CD4-positive, alpha-beta memory T cell (primary cell): ENCODE data around the gene SPATA6. TPM values are rescaled to one million over a fixed set of nuclear protein-coding genes. Genes with fewer than 3 reads are reported as not detected.

Source experiments
- CTCF ChIA-PET: fragments of 350-600 bp; sonication (Branson Sonifier 250); formaldehyde crosslinking; loops from one replicate; lab custom pipeline; 2021; ENCODE audit warnings: inconsistent platforms; ENCODE audit not compliant: partially characterized antibody; lab: Charles Lee
- POLR2A ChIA-PET: fragments of 350-600 bp; sonication (Branson Sonifier 250); formaldehyde crosslinking; loops from one replicate; lab custom pipeline; 2021; ENCODE audit not compliant: partially characterized antibody; lab: Charles Lee
- DNase-seq, 5 donors: peaks; one replicate each; pipeline versions ENCODE4 v3.0.0 to v3.0.0-alpha.2; 2020 to 2022; ENCODE audit warnings: mixed read lengths in 1 of 5
- H3K27ac ChIP-seq: one replicate; pipeline ENCODE4 v1.7.0; 2013; ENCODE audit warnings: low read depth, low read length
- H3K27me3 ChIP-seq: 2 replicates; pipeline ENCODE4 v1.7.0; 2013; ENCODE audit warnings: mild to moderate bottlenecking, low read length, moderate library complexity; ENCODE audit not compliant: insufficient read depth
- H3K36me3 ChIP-seq: 2 replicates; pipeline ENCODE4 v1.7.0; 2013; ENCODE audit warnings: mild to moderate bottlenecking, low read length, moderate library complexity; ENCODE audit not compliant: insufficient read depth
- H3K4me1 ChIP-seq: 2 replicates; pipeline ENCODE4 v1.7.0; 2013; ENCODE audit warnings: mild to moderate bottlenecking, low read length, moderate library complexity; ENCODE audit not compliant: insufficient read depth
- H3K4me3 ChIP-seq, 2 donors: one replicate each; pipeline ENCODE4 v1.7.0; 2013; ENCODE audit warnings: low read length in 2 of 2, mild to moderate bottlenecking in 1 of 2
- H3K9me3 ChIP-seq, 2 donors: one replicate each; pipeline ENCODE4 v1.7.0; 2013; ENCODE audit warnings: low read length in 2 of 2, control low read depth in 1 of 2; ENCODE audit not compliant: control insufficient read depth in 1 of 2
- H3K27ac Mint-ChIP-seq, 7 donors: one replicate each; pipeline ENCODE4 v1.8.0; 2020 to 2021; ENCODE audit warnings: mixed read lengths in 7 of 7, mild to moderate bottlenecking in 6 of 7, inconsistent platforms in 3 of 7, moderate library complexity in 3 of 7
- H3K27me3 Mint-ChIP-seq, 2 donors: one replicate each; pipeline ENCODE4 v1.8.0; 2020 to 2021; ENCODE audit warnings: mixed read lengths in 2 of 2
- H3K36me3 Mint-ChIP-seq, 2 donors: one replicate each; pipeline ENCODE4 v1.8.0; 2020 to 2021; ENCODE audit warnings: mixed read lengths in 2 of 2, inconsistent platforms in 1 of 2, mild to moderate bottlenecking in 1 of 2
- H3K4me1 Mint-ChIP-seq, 4 donors: one replicate each; pipeline ENCODE4 v1.8.0; 2020 to 2021; ENCODE audit warnings: mixed read lengths in 4 of 4, mild to moderate bottlenecking in 1 of 4
- H3K4me3 Mint-ChIP-seq, 8 donors: one replicate each; pipeline ENCODE4 v1.8.0; 2020 to 2021; ENCODE audit warnings: mixed read lengths in 8 of 8, mild to moderate bottlenecking in 7 of 8, moderate library complexity in 6 of 8, inconsistent platforms in 3 of 8
- H3K9me3 Mint-ChIP-seq, 8 donors: one replicate each; pipeline ENCODE4 v1.8.0; 2020 to 2021; ENCODE audit warnings: mixed read lengths in 8 of 8, mild to moderate bottlenecking in 5 of 8, inconsistent platforms in 3 of 8, moderate library complexity in 1 of 8
- intact Hi-C: fragments of 100-400 bp; cut with micrococcal nuclease; formaldehyde crosslinking; loops from one replicate; pipeline ENCODE4 v1.15.1; 2023
- polyA plus RNA-seq, 2 donors: library from polyadenylated mRNA; unstranded; fragments of 300-500 nt; fragmentation: Illumina TruSeq; gene quantifications; one replicate each; pipeline ENCODE4 v1.2.3, GENCODE V29; 2021
- total RNA-seq, 2 experiments: library from RNA; stranded (reverse); gene quantifications; one replicate each; pipeline ENCODE4 v1.2.3, GENCODE V29; 2021

SPATA6 gene
- total and polyA plus RNA-seq, 4 experiments from 2014 or later: 1.0 to 2.7 (median 1.9) TPM

GRCh38 chr1:48362901-48363300 is 109.1 kb downstream of the SPATA6 start:
- Mint-ChIP-seq H3K27me3 (no peaks in the 10 kb centered on the region), H3K9me3 (peaks cover 0 to 18% (median 10%) of the 10 kb centered on the region in 8 donors), H3K4me1 (no peaks in the 10 kb centered on the region), H3K27ac (no peak overlapping the region), H3K4me3 (no peak overlapping the region), H3K36me3 (no peaks in the 10 kb centered on the region)
- H3K4me3 ChIP-seq: no peak overlapping the region
- CTCF ChIA-PET: no interaction called here
- no peak for DNase-seq
- H3K9me3 ChIP-seq: no peaks in the 10 kb centered on the region
- POLR2A ChIA-PET: no interaction called here
- H3K27ac ChIP-seq: no peak overlapping the region
- H3K4me1 ChIP-seq: no peaks in the 10 kb centered on the region
- no peaks in the 10 kb centered on the region for H3K36me3 ChIP-seq
- no peaks in the 10 kb centered on the region for H3K27me3 ChIP-seq
- intact Hi-C loops: no loop called here

GRCh38 chr1:48356901-48357300 is 115.1 kb downstream of the SPATA6 start:
- no peak for DNase-seq
- no peak overlapping the region for H3K27ac ChIP-seq
- intact Hi-C loops: no loop called here
- Mint-ChIP-seq H3K4me1 (no peaks in the 10 kb centered on the region), H3K9me3 (peaks cover 0 to 4% (median 0%) of the 10 kb centered on the region in 8 donors), H3K27ac (no peak overlapping the region), H3K27me3 (peaks cover 0 to 2% of the 10 kb centered on the region in 2 donors), H3K4me3 (no peak overlapping the region), H3K36me3 (no peaks in the 10 kb centered on the region)
- ChIA-PET CTCF (interaction anchor here (0.7 kb wide), 1 partner anchor 65 kb away, joined by 3 read pairs; no protein-coding TSS in a partner anchor), POLR2A (no interaction called here)
- no peak overlapping the region for H3K4me3 ChIP-seq
- H3K27me3 ChIP-seq: no peaks in the 10 kb centered on the region
- H3K9me3 ChIP-seq: no peaks in the 10 kb centered on the region
- H3K4me1 ChIP-seq: no peaks in the 10 kb centered on the region
- no peaks in the 10 kb centered on the region for H3K36me3 ChIP-seq

- H3K9me3 Mint-ChIP-seq: peaks cover 3 to 26% (median 10%) of the 10 kb centered on the region in 8 donors
- CTCF ChIA-PET: no interaction called here
- H3K4me3 ChIP-seq: no peak overlapping the region
- DNase-seq: no peak
- POLR2A ChIA-PET: no interaction called here
- H3K27ac Mint-ChIP-seq: no peak overlapping the region
- H3K36me3 Mint-ChIP-seq: peaks cover 0 to 8% of the 10 kb centered on the region in 2 donors
- intact Hi-C loops: no loop called here
- H3K9me3 ChIP-seq: no peaks in the 10 kb centered on the region
- H3K4me1 ChIP-seq: no peaks in the 10 kb centered on the region
- no peaks in the 10 kb centered on the region for H3K27me3 ChIP-seq
- H3K27ac ChIP-seq: no peak overlapping the region
- no peaks in the 10 kb centered on the region for H3K27me3 Mint-ChIP-seq
- no peaks in the 10 kb centered on the region for H3K36me3 ChIP-seq
- no peak overlapping the region for H3K4me3 Mint-ChIP-seq
- H3K4me1 Mint-ChIP-seq: no peaks in the 10 kb centered on the region
Observed at GRCh38 chr1:48344373-48344772, 127.6 kb downstream of the SPATA6 start.

GRCh38 chr1:48341221-48341620 is 130.8 kb downstream of the SPATA6 start:
- no peaks in the 10 kb centered on the region for H3K4me1 ChIP-seq
- POLR2A ChIA-PET: no interaction called here
- CTCF ChIA-PET: no interaction called here
- no peak overlapping the region for H3K4me3 ChIP-seq
- H3K27ac ChIP-seq: no peak overlapping the region
- DNase-seq: no peak
- H3K4me1 Mint-ChIP-seq: no peaks in the 10 kb centered on the region
- no peaks in the 10 kb centered on the region for H3K27me3 ChIP-seq
- no peaks in the 10 kb centered on the region for H3K27me3 Mint-ChIP-seq
- no peaks in the 10 kb centered on the region for H3K9me3 ChIP-seq
- H3K36me3 ChIP-seq: no peaks in the 10 kb centered on the region
- peaks cover 0 to 8% of the 10 kb centered on the region in 2 donors for H3K36me3 Mint-ChIP-seq
- H3K27ac Mint-ChIP-seq: no peak overlapping the region
- H3K4me3 Mint-ChIP-seq: no peak overlapping the region
- intact Hi-C loops: no loop called here
- H3K9me3 Mint-ChIP-seq: peaks cover 3 to 29% (median 10%) of the 10 kb centered on the region in 8 donors

GRCh38 chr1:48338257-48338656 is 133.7 kb downstream of the SPATA6 start:
- intact Hi-C loops: no loop called here
- H3K4me3 ChIP-seq: no peak overlapping the region
- no peaks in the 10 kb centered on the region for H3K9me3 ChIP-seq
- Mint-ChIP-seq H3K36me3 (no peaks in the 10 kb centered on the region), H3K27ac (no peak overlapping the region), H3K4me3 (no peak overlapping the region), H3K4me1 (no peaks in the 10 kb centered on the region), H3K27me3 (no peaks in the 10 kb centered on the region), H3K9me3 (peaks cover 4 to 24% (median 9%) of the 10 kb centered on the region in 8 donors)
- POLR2A ChIA-PET: no interaction called here
- no peaks in the 10 kb centered on the region for H3K4me1 ChIP-seq
- H3K36me3 ChIP-seq: no peaks in the 10 kb centered on the region
- DNase-seq: no peak
- H3K27ac ChIP-seq: no peak overlapping the region
- no peaks in the 10 kb centered on the region for H3K27me3 ChIP-seq
- CTCF ChIA-PET: no interaction called here

- Mint-ChIP-seq H3K4me1 (no peaks in the 10 kb centered on the region), H3K4me3 (no peak overlapping the region), H3K27me3 (no peaks in the 10 kb centered on the region), H3K27ac (no peak overlapping the region), H3K9me3 (peaks cover 7 to 44% (median 31%) of the 10 kb centered on the region in 8 donors), H3K36me3 (peaks cover 0 to 22% of the 10 kb centered on the region in 2 donors)
- H3K4me3 ChIP-seq: no peak overlapping the region
- POLR2A ChIA-PET: no interaction called here
- no peak overlapping the region for H3K27ac ChIP-seq
- no peaks in the 10 kb centered on the region for H3K36me3 ChIP-seq
- no peak for DNase-seq
- CTCF ChIA-PET: no interaction called here
- intact Hi-C loops: no loop called here
- H3K27me3 ChIP-seq: no peaks in the 10 kb centered on the region
- H3K9me3 ChIP-seq: no peaks in the 10 kb centered on the region
- no peaks in the 10 kb centered on the region for H3K4me1 ChIP-seq
Observed at GRCh38 chr1:48333316-48333715, 138.7 kb downstream of the SPATA6 start.

- no peaks in the 10 kb centered on the region for H3K4me1 Mint-ChIP-seq
- H3K27me3 ChIP-seq: no peaks in the 10 kb centered on the region
- no peak for DNase-seq
- intact Hi-C loops: no loop called here
- peaks cover 7 to 41% (median 32%) of the 10 kb centered on the region in 8 donors for H3K9me3 Mint-ChIP-seq
- no peaks in the 10 kb centered on the region for H3K4me1 ChIP-seq
- no peaks in the 10 kb centered on the region for H3K27me3 Mint-ChIP-seq
- H3K9me3 ChIP-seq: no peaks in the 10 kb centered on the region
- H3K36me3 Mint-ChIP-seq: peaks cover 0 to 22% of the 10 kb centered on the region in 2 donors
- no peak overlapping the region for H3K4me3 Mint-ChIP-seq
- CTCF ChIA-PET: no interaction called here
- POLR2A ChIA-PET: no interaction called here
- no peak overlapping the region for H3K4me3 ChIP-seq
- no peaks in the 10 kb centered on the region for H3K36me3 ChIP-seq
- no peak overlapping the region for H3K27ac Mint-ChIP-seq
- H3K27ac ChIP-seq: no peak overlapping the region
Observed at GRCh38 chr1:48332115-48332514, 139.9 kb downstream of the SPATA6 start.

GRCh38 chr1:48329905-48330304 is 142.1 kb downstream of the SPATA6 start:
- H3K4me3 ChIP-seq: no peak overlapping the region
- H3K36me3 ChIP-seq: no peaks in the 10 kb centered on the region
- no peak overlapping the region for H3K4me3 Mint-ChIP-seq
- H3K9me3 Mint-ChIP-seq: peaks cover 6 to 58% (median 42%) of the 10 kb centered on the region in 8 donors
- ChIA-PET POLR2A (no interaction called here), CTCF (no interaction called here)
- H3K27me3 Mint-ChIP-seq: no peaks in the 10 kb centered on the region
- intact Hi-C loops: no loop called here
- no peak for DNase-seq
- no peaks in the 10 kb centered on the region for H3K4me1 ChIP-seq
- no peak overlapping the region for H3K27ac ChIP-seq
- H3K27me3 ChIP-seq: no peaks in the 10 kb centered on the region
- H3K27ac Mint-ChIP-seq: no peak overlapping the region
- H3K36me3 Mint-ChIP-seq: peaks cover 1 to 32% of the 10 kb centered on the region in 2 donors
- H3K4me1 Mint-ChIP-seq: no peaks in the 10 kb centered on the region
- no peaks in the 10 kb centered on the region for H3K9me3 ChIP-seq
